NCI-H2107 (cell line): Measurements from ENCODE around the gene MBNL1.
"Not testable (repeated sequence)": the region's sequence is repeated elsewhere in the genome, so short reads cannot be mapped to it uniquely, and the experiment has no call there.

Experiments
- DNase-seq: peaks from one replicate; lab custom pipeline; 2025; lab: John Stamatoyannopoulos, UW

Gene MBNL1

DNA sequence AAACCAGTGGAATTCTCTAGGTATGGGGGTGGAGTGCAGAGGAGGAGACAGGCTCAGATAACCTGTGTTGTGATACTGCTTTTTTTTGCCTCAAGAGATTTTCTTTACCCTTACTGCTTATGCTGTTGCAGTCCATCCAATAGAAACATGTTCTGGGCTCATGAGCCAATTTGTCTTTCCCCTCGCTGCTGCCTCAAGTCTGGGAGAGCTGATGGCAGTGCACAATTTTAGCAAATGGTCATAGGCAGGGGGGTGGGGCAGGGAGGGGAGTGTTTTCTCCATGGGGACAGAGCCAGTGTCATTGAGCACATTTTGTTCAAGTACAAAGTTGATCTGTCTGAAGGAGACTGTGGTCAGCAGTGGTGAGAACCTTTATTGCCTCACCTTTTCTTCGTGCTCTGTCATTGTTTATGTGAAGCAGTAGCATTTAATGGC lies 134.9 kb downstream of the MBNL1 start:
- no peak for DNase-seq

DNA sequence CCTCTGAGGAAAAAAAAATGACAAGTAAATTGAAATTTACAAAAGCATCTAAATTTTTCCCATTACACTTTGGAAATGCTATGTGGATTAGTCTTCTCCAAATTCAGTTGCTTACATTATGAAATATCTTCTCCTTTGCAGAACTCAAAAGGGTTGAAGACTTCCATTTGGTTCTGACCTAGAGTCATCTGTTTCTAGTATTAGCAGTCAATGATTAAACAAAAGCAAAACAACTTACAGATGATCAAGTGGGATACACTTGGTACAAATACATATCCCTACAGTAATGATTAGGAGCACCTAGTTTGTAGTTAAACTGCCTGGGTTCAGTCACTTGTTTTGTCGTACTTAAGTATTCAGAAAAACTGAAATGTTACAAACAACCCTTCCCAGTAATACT lies 136.2 kb downstream of the MBNL1 start:
- DNase-seq = no peak

DNA sequence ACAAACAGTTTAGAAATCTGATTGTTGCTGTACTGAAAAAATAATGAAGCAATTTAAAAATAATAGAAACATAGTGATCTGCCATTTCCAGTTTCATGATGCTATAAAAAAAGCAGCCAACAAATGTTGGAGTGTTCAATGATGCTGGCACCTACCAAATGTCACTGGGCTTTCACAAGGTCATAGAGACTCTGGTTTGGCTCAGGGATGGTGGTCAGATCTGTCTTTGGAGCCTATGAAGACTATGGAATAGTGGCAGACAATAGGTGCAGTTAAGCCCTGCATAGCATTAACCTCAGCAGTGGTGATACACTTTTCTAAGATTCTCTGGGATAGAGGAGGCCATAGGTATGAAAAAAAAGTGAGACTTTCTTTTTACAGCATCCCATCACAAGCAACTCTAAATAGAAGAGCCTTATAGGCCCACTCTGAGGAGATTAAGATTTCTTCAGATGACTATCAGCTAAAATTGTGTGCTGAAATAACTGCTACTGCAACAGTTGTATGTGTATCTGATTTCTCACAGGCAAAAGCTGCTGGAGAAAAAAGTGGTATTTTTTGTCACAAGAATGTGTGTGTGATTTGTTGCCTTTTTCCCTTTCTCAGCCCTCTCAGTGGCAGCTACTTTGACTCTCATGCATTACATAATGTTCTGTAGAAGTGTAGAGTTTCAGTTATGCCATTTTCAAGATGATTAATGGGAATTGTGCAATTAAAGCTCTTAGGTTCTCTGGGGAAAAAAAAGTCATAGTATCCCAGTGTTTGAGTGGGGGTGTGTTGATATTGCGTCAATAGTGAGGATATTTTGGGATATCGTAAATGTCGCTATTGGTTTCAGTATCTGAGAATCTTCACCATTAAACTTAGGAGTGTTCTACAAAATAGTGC lies 137.4 kb downstream of the MBNL1 start:
- peak; percentile 57 for DNase-seq

DNA sequence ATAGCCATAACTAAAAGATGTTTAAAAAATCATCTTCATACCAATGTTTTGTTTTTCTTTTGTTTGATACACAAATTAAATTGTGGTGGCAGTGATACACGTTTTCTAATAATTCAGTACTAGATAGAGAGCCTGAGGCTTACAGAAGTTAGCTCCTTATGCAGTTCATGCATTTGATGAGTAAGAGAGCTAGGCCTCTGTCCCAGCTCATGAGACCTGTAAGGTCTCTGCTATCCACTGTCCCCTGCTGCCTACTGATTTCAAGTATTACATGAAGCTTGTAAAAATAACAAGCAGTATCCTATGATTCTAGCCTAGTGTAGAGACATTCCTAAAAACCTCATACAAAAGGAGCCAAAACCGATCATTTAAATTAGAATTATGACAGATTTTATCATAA lies 144.5 kb downstream of the MBNL1 start:
- no peak for DNase-seq

DNA sequence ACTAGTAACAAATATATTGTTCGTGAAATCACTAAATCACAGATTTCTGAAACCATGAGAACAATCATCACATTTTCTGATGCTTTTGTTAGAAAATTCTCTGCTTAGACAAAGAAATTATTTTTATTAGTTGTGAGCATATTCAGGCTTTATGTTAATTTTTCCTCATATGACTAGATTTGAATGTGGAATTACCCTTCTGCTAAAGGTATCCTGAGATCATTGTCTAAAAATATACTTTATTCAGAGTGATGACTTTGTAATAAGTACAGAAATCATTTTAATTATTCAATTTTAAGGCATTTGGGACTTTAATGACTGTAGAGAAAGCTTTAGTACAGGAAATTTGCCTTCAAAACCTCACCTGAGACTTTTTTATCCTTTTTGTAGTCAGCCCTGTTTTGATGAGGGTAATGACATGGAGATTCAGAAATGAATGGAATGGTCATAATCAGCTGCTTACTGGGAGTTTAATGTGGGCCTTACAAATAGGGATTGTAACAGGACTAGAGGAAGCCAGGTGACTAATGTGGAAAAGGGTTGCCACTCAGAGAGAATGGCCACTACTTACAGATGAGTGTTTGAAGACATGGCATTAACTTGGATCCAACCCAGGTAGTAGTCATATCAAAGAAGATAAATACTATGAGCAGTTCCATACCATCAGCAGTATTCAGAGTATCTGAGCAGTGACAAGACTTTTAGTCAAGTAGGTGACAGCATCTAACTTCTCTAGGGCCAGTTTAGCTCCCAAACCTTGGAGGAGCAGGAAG lies 148.3 kb downstream of the MBNL1 start:
- no peak for DNase-seq

DNA sequence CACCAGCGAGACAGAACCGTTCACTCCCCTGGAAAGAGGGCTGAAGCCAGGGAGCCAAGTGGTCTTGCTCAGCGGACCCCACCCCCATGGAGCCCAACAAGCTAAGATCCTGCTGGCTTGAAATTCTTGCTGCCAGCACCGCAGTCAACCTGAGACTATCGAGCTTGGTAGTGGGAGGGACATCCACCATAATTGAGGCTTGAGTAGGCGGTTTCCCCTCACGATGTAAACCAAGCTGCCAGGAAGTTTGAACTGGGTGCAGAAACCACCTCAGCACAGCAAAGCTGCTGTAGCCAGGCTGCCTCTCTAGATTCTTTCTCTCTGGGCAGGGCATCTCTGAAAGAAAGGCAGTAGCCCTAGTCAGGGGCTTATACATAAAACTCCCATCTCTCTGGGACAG lies 151.0 kb downstream of the MBNL1 start:
- no peak for DNase-seq

DNA sequence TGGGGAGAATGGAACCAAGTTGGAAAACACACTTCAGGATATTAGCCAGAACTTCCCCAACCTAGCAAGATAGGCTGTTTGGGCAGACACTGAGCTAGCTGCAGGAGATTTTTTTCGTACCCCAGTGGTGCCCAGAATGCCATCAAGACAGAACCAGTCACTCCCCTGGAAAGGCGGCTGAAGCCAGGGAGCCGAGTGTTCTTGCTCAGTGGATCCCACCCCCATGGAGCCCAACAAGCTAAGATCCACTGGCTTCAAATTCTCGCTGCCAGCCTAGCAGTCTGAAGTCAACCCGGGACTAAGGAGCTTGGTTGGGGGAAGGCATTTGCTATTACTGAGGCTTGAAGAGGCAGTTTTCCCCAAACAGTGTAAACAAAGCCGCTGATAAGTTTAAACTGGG lies 152.4 kb downstream of the MBNL1 start:
- DNase-seq = no peak

DNA sequence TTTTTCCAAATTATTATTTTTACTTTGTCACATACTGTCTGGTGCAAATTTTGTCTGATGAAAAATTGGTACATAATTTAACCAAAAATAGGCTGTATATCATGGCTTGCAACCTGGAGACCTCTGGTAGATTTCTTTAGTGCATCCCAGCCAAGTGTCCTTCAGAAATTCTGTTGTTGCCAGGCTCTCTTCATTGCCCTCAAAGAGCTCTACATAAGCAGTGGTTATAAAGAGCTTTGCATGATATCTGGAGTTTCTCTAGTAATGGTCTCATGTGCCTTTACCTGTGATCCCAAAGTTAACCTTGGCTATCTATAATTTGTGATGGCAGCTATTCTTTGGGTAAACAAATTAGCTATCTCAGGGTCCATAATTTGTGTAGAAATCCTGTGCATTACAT lies 157.7 kb downstream of the MBNL1 start:
- no peak for DNase-seq

DNA sequence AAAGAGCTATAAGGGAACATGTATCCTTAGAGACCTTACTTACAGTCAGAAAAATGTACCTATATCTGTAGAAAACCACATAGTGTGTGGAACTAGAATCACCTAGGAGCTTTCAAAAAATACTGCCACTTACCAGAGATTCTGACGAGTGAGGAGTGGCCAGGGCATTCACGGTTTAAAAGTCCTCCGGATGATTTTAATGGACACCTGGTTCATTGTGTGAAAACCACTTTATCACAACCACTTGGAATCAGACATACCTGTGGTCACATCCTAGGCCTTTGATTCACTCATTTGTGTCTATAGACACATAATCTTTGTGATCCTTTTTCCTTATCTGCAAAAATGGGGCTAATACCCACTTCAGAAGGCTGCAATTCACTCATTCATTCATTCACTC lies 159.8 kb downstream of the MBNL1 start:
- DNase-seq = no peak

DNA sequence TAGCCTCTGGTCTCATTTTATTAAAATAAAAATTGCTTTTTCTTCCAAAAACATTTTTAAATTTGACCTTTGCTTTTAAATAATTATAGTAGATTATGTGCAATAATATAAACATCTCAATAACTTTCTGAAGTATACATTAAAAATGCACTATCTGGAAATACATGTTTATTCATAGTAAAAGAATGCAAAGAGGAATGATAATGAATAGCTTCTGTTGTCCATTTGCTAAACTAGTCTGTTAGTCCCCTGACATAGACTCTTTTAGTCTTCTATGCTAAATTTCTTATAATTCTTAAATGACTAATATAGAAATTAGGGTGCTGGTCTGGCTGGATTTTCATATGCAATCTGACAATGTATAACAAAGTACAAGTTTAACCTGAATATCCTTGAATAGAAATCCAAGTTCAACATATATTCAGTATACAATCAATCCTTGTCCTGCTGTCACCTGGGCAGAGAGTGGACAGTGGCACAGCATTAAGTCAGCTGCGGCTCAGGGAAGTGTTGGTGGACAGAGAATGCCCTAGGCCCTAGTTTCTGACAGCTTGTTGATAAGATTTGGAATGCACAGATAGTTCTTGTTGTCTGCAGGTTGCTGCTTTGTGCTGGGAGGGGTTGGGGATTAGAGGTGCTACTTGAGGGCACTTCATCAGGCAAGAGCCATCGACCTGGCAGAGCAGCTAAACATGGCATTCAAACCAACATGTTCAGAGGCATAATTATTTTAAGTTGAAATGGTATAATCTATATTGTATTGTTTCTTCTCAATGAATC lies 161.7 kb downstream of the MBNL1 start:
- DNase-seq = no peak

DNA sequence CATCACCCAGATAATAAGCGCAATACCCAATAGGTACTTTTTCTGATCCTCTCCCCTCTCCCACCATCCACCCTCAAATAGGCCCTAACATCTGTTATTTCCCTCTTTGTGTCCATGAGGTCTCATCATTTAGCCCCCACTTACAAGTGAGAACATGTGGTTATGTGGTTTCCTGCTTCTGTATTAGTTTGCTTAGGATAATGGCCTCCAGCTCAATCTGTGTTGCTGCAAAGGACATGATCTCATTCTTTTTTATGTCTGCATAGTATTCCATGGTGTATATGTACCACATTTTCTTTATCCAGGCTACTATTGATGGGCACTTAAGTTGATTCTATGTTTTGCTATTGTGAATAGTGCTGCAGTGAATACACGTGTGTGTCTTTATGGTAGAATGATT lies 165.4 kb downstream of the MBNL1 start:
- no peak for DNase-seq

DNA sequence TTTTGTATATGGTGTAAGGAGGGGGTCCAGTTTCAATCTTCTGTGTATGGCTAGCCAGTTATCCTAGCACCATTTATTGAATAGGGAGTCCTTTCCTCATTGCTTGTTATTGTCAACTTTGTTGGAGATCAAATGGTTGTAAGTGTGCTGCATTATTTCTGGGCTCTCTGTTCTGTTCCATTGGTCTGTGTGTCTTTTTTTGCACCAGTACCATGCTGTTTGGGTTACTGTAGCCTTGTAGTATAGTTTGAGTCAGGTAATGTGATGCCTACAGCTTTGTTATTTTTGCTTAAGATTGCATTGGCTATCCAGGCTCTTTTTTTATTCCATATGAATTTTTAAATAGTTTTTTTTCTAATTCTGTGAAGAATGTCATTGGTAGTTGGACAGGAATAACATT lies 166.5 kb downstream of the MBNL1 start:
- not testable (repeated sequence) for DNase-seq

DNA sequence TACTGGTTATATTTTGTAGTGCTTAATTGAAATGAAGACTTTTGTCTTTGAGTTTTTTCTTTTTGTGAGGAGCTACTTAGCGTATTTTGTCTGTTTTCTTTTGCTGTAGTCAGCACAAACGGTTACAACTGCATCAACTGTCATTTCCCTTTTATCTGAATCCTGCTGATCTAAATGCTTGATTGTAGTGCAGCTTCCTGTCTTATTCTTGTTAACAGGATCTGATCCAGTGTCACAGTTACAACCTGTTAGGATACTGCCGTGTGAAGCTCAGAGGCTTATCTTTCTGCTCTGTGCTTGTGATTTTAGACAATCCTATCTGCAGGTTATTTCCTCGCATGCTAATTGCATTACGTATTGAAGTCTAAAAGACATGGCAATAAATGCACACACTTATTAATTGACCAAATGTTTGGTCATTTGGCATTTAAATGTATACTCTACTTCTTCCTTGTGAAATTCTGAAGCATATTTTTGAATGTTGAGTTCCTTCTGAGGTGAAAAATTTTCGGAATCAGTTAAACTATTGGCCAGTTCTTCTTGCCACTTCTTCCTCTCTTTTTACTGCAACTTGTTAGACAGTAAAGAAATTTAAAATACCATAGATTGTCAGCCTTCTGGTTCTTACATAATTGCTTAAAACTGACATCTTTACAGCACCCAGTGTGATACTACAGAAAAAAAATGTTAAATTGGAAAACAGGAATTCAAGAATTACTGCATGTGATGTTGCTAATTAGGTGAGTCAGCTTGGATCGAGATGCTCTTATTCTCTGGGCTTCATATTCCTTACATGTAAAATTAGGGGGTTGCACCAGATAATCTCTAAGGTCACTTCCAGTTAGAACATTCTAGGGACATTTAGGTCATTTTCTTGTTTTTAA lies 168.2 kb downstream of the MBNL1 start:
- no peak for DNase-seq

DNA sequence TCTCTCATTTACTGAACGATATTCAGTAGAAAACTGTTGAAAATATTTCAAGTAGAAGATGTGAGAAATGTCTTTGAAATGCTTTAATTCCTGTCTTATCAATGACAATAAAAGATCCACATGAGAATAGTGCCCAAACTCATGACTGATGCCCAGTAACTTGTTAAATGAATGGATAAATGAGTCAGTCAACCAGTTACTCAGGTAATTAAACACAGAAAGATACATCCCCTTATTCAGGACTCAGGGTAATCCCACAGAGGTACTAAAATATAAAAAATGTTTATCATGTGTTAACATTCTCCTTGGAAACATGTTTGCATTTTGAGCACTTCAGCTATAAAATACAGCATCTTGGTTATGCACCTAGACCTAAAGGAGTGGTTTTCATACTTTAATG lies 169.5 kb downstream of the MBNL1 start:
- DNase-seq = no peak

DNA sequence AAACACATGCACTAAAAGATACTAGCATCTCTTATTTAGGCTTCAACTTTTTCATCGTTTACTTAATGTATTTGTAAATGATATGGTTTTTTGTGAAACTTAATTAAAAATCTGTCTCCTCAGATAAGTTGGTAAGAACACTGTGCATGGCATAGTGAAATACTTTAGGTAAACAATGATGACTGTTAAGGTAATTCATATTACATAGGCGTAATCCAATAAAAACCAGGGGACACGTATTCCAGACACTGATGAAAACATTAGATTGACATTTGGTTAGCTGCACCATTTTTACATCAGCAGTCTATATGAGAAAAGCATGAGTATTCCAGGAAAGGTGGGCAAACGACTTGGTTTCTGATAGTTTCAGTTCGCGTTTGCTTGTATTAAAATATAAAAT lies 170.0 kb downstream of the MBNL1 start:
- DNase-seq = no peak

DNA sequence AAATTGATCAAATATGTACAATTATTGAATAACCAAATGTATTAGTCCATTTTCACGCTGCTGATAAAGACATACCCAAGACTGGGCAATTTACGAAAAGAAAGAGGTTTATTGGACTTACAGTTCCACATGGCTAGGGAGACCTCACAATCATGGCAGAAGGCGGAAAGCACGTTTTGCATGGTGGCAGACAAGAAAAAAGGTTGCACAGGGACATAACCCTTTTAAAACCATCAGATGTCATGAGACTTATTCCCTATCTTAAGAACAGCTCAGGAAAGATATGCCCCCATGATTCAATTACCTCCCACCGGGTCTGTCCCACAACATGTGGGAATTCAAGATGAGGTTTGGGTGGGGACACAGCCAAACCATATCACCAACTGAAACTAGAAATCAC lies 171.5 kb downstream of the MBNL1 start:
- DNase-seq = not testable (repeated sequence)

DNA sequence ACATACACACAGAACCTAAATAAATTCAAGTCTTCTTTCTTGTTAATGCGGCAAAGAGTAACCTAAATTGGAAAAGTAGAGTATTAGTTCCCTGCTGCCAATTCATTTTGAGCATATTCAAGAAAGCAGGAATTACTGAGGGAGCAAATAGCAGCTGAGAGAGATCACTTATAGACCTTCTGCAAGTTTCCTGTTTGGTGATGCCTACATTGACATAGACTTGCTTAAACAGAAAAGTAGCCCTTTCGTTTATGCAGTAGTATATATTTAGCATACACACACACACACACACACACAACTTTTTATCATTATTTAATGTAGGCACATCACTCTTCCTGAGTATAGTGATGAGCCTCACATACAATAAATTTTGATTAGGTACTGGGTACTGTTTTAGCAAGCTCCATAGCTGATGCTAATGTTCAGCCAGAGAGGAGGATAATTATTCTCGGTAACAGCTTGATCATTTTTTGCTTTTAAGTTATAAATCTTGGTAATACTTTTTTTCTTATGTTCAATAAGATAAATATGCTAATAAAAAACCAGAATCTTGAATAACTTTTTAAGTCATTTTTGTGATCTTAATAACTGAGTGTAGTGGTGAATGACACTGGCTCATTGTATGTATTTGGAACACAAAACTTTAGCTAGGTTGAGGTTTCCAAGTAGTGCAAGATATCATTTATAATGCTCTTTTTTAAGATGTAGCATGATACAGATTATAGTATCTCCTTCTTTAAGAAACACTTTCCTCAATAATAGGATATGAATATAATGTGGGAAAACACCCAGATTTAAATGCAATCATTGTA lies 174.7 kb downstream of the MBNL1 start:
- no peak for DNase-seq

DNA sequence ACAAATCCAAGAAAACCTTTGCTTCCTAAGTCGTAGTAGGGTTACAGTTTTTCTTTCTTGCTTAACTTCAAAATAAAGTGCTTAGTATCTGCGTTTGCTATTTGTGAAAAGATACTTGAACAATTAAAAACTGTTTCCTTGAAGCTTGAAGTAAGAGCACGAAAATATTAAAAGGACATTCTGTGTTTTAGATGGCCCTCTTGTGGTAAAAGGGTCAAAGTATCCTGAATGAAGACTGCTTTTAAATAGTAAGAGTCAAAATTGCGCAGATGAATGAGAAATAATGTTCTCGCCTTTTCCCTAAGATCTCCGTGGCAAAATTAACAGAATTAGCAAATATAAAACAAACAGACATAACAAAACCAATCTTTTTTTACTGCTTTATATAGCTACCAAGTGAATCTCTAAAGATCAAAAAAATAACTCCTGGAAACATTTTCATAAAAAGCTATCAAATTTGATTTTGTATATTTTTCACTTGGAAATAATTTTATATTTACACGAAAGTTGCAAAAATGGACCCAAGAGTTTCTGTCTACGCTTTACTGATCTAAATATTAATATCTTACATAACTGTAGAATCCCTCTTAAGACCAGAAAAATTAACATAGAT lies 175.4 kb downstream of the MBNL1 start:
- DNase-seq = no peak

DNA sequence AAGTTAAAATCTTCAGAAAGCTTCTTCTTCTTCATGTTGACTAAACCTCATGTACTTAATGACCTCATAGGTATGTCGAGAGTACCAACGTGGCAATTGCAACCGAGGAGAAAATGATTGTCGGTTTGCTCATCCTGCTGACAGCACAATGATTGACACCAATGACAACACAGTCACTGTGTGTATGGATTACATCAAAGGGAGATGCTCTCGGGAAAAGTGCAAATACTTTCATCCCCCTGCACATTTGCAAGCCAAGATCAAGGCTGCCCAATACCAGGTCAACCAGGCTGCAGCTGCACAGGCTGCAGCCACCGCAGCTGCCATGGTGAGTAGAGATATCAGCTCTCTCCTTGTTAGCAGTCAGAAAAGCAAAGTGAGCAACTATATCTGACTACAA lies 176.5 kb downstream of the MBNL1 start:
- no peak for DNase-seq

DNA sequence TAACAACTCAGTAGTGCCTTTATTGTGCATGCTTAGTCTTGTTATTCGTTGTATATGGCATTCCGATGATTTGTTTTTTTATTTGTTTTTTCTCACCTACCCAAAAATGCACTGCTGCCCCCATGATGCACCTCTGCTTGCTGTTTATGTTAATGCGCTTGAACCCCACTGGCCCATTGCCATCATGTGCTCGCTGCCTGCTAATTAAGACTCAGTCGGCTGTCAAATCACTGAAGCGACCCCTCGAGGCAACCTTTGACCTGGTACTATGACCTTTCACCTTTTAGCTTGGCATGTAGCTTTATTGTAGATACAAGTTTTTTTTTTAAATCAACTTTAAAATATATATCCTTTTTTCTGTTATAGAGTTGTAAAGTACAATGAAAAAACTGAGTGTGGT lies 177.8 kb downstream of the MBNL1 start:
- no peak for DNase-seq
